ENCODE measurements around the gene DENND1C. TPM values are rescaled to one million over a fixed set of nuclear protein-coding genes. Genes with fewer than 3 reads are reported as not detected.

DENND1C gene
- total and polyA plus RNA-seq, 2 of the 8 experiments (the other 6 are each of a cell fraction or from before 2014, with no cell fraction given), result 3.6 to 4.0 TPM

DNA sequence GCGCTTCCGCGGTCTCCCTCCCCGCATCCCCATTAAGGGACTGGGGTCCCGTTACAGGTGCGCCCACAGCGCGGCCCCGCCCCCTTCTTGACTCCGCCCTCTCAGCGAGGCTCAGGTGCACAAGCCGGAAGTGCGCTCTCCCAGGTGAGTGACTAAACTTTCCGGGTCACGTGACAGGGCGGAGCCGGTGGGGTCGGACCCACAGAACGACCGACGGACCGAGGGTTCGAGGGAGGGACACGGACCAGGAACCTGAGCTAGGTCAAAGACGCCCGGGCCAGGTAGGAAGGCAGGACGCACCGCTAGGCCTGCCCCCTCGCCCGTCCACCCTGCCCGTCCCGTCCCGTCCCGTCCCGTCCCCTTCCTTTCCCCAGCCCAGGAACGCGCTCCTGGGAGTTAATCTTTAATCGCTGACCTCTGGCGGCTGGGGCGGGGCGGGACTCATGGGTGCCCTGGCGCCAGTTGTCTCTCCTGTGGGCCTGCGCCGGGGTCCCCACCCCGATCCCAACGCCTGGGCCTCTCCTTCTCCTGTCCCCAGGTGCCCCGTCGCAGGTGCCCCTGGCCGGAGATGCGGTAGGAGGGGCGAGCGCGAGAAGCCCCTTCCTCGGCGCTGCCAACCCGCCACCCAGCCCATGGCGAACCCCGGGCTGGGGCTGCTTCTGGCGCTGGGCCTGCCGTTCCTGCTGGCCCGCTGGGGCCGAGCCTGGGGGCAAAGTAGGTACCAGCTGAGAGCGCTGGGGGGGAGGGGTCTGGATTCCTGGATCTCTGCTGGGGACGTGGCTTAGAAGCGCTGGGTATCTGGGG lies 17.3 kb downstream of the DENND1C start, which contains the start of gene CRB3:
CRB3 (plus strand) TSS at position 202 of the 804 bp plus-strand sequence; CDS start at position 633, 431 bp downstream.
- Histone ChIP-seq H3K9ac (replicated peaks in 1 of 4; ENCODE audit: extremely low read depth in 1 of 4, low read depth in 3 of 4, low read length in 3 of 4) (peak within 1 kb of the TSS; percentile 61 to 66 (median 63); a peak in 6 of 7 replicates), H2BK12ac (ENCODE audit: low read depth, low read length) (no peak within 1 kb of the TSS), H2AK5ac (ENCODE audit: low read depth, low read length) (no peak within 1 kb of the TSS), H2AFZ (ENCODE audit: low read length) (peak within 1 kb of the TSS; percentile 43), H4K91ac (replicated peaks; ENCODE audit: insufficient read length, low read length) (peak within 1 kb of the TSS; percentile 44), H4K8ac (ENCODE audit: extremely low read depth, insufficient read depth, low read length) (peak within 1 kb of the TSS; percentile 68; the same call in 1 of the 2 replicates), H3K36me3 (ENCODE audit: control insufficient read depth in 2 of 4, insufficient read depth in 4 of 4, low read length in 3 of 4) (peaks cover 0 to 8% (median 3%) of the 10 kb centered on the region in 4 experiments; a peak in 2 of 8 replicates), H3K23me2 (ENCODE audit: low read depth, low read length) (peaks cover 12% of the 10 kb centered on the region), H3K79me2 (ENCODE audit: control insufficient read depth in 1 of 2, insufficient read depth in 2 of 2, low read length in 2 of 2) (peaks cover 0 to 9% of the 10 kb centered on the region in 2 experiments; a peak in 2 of 4 replicates), H3K4me2 (ENCODE audit: insufficient read depth in 1 of 2, low read depth in 2 of 2, low read length in 2 of 2) (peak within 1 kb of the TSS; percentile 52 to 72), H3K4me3 (ENCODE audit: extremely low read depth in 1 of 4, insufficient read depth in 2 of 4, low read depth in 3 of 4, low read length in 4 of 4) (peak within 1 kb of the TSS; percentile 73 to 93 (median 78)), H3K23ac (ENCODE audit: insufficient read length) (no peak within 1 kb of the TSS), H2BK20ac (ENCODE audit: low read length) (no peak within 1 kb of the TSS), H3K14ac (ENCODE audit: insufficient read length) (no peak within 1 kb of the TSS), H3K18ac (ENCODE audit: extremely low read depth, low read length) (peak within 1 kb of the TSS; percentile 60), H4K20me1 (replicated peaks in 1 of 2; ENCODE audit: control insufficient read depth in 1 of 2, insufficient read depth in 2 of 2, low read length in 2 of 2) (peaks cover 0 to 14% of the 10 kb centered on the region in 2 experiments), H4K5ac (ENCODE audit: insufficient read length, low read depth, low read length) (peak within 1 kb of the TSS; percentile 78), H3K27me3 (replicated peaks in 1 of 4; ENCODE audit: control insufficient read depth in 3 of 4, extremely low read depth in 1 of 4, insufficient read depth in 3 of 4, low read length in 3 of 4) (no peaks in the 10 kb centered on the region; a peak in 1 of 7 replicates), H3K27ac (ENCODE audit: low read depth, low read length) (no peak within 1 kb of the TSS; the same call in 1 of the 2 replicates), H3K4me1 (replicated peaks in 1 of 4; ENCODE audit: control insufficient read depth in 3 of 4, insufficient read depth in 4 of 4, low read length in 3 of 4) (peaks cover 0 to 8% (median 2%) of the 10 kb centered on the region in 4 experiments; a peak in 4 of 7 replicates), H2BK15ac (ENCODE audit: low read length) (no peak within 1 kb of the TSS), H2BK120ac (replicated peaks; ENCODE audit: low read depth, low read length) (no peak within 1 kb of the TSS), H3K79me1 (ENCODE audit: low read depth, low read length) (no peaks in the 10 kb centered on the region; the same call in 1 of the 2 replicates), H3K56ac (replicated peaks; ENCODE audit: insufficient read length, low read depth, low read length) (no peak within 1 kb of the TSS), H3K9me3 (ENCODE audit: insufficient read depth in 2 of 2, low read depth in 1 of 2, low read length in 1 of 2) (no peaks in the 10 kb centered on the region), H2BK5ac (ENCODE audit: low read depth, low read length) (peak within 1 kb of the TSS; percentile 83; the same call in 1 of the 2 replicates), H3K4ac (replicated peaks; ENCODE audit: insufficient read length, low read depth, low read length) (no peak within 1 kb of the TSS)
- FAIRE-seq (peak; percentile 85), DNase-seq (ENCODE audit: low read depth in 1 of 2, low spot score in 2 of 2) (peak; percentile 80 to 99)
- POLR2A ChIA-PET (ENCODE audit: partially characterized antibody), result interaction anchor here (0.7 to 1.8 kb wide), 5 partner anchors 12 to 71 kb away, joined by 3 to 9 read pairs (median 5); partner anchors contain the start of gene GTF2F1
- 1% methylated on average over 33 of the region's 65 CpGs; no CpG with 5 or more reads in 1 of the 2 experiments for WGBS, 2 experiments (ENCODE audit: extremely low coverage in 1 of 2, insufficient coverage in 1 of 2, insufficient read length in 1 of 2, insufficient replicate concordance in 2 of 2, low coverage in 1 of 2, low lambda C conversion rate in 2 of 2, missing lambda C conversion rate in 1 of 2)
- CTCF ChIA-PET (ENCODE audit: partially characterized antibody), result interaction anchor here (2.2 kb wide), 1 partner anchor 17 kb away, joined by 7 read pairs; the partner anchor contains the start of gene DENND1C
- TF ChIP-seq CHD1 (IDR thresholded peaks at IDR 0.05; ENCODE audit: low read depth, low read length) (no peak), TBP (IDR thresholded peaks at IDR 0.05; ENCODE audit: low read depth, low read length) (peak; percentile 30; the same call in 1 of the 2 replicates), POLR2A (IDR thresholded peaks at IDR 0.05; ENCODE audit: control extremely low read depth in 1 of 2, low read depth in 2 of 2, low read length in 2 of 2) (peak in 1 of 2 experiments; percentile 63; a peak in 2 of 3 replicates), GABPA (IDR thresholded peaks at IDR 0.05; ENCODE audit: borderline replicate concordance, insufficient read depth, low read length) (no peak), PHF8 (conservative IDR thresholded peaks at IDR 0.05; ENCODE audit: low read depth, low read length) (peak; percentile 79), KDM5A (IDR thresholded peaks at IDR 0.05; ENCODE audit: low read length) (no peak), SIX5 (IDR thresholded peaks at IDR 0.05; ENCODE audit: low read depth, low read length) (0 out of 2 replicates have a peak, but pooled peaks have one; percentile 3), SP1 (IDR thresholded peaks at IDR 0.05; ENCODE audit: low read depth, low read length) (peak; percentile 53; the same call in 1 of the 2 replicates), ATF2 (IDR thresholded peaks at IDR 0.05; ENCODE audit: low read length) (no peak), TCF12 (IDR thresholded peaks at IDR 0.05; ENCODE audit: low read depth, low read length) (0 out of 2 replicates have a peak, but pooled peaks have one; percentile 25)
